GM23248 (cell line): ENCODE measurements around the gene CEP295NL. TPM values are rescaled to one million over a fixed set of nuclear protein-coding genes. Genes with fewer than 3 reads are reported as not detected.

Experiments
- DNase-seq: peaks from one replicate; pipeline ENCODE4 v3.0.0-alpha.2; 2015
- H2AFZ ChIP-seq: fragments of 200-600 bp; sonication (generic); 2 replicates; pipeline ENCODE4 v1.6.1; 2016; ENCODE audit warnings: antibody characterized with exemption
- H3F3A ChIP-seq: fragments of 200-600 bp; sonication (generic); 2 replicates; pipeline ENCODE4 v1.6.1; 2016; ENCODE audit warnings: mild to moderate bottlenecking, antibody characterized with exemption, mixed run types; ENCODE audit not compliant: insufficient read depth
- H3K27ac ChIP-seq: fragments of 200-600 bp; sonication (generic); 2 replicates; pipeline ENCODE4 v1.5.1; 2016; ENCODE audit warnings: mild to moderate bottlenecking
- H3K27me3 ChIP-seq: fragments of 200-600 bp; sonication (generic); replicated peaks from 2 replicates; pipeline ENCODE4 v1.6.1; 2016; ENCODE audit warnings: mild to moderate bottlenecking; ENCODE audit not compliant: insufficient read depth
- H3K36me3 ChIP-seq: fragments of 200-600 bp; sonication (generic); 2 replicates; pipeline ENCODE4 v1.6.1; 2016; ENCODE audit warnings: low read depth, mild to moderate bottlenecking
- H3K4me1 ChIP-seq: fragments of 200-600 bp; sonication (generic); 2 replicates; pipeline ENCODE4 v1.6.1; 2016; ENCODE audit warnings: mild to moderate bottlenecking; ENCODE audit not compliant: insufficient read depth
- H3K4me2 ChIP-seq: fragments of 200-600 bp; sonication (generic); one replicate; pipeline ENCODE4 v1.6.1; 2016; ENCODE audit warnings: mild to moderate bottlenecking; ENCODE audit not compliant: unreplicated experiment
- H3K4me3 ChIP-seq: fragments of 200-600 bp; sonication (generic); 2 replicates; pipeline ENCODE4 v1.5.1; 2016; ENCODE audit warnings: mild to moderate bottlenecking
- H3K79me2 ChIP-seq: fragments of 200-600 bp; sonication (generic); 2 replicates; pipeline ENCODE4 v1.6.1; 2016; ENCODE audit warnings: mild to moderate bottlenecking; ENCODE audit not compliant: insufficient read depth
- H3K9ac ChIP-seq: fragments of 200-600 bp; sonication (generic); 2 replicates; pipeline ENCODE4 v1.6.1; 2016; ENCODE audit warnings: mild to moderate bottlenecking
- H3K9me2 ChIP-seq: fragments of 200-600 bp; sonication (generic); 2 replicates; pipeline ENCODE4 v1.6.1; 2016; ENCODE audit warnings: mixed run types, mild to moderate bottlenecking, moderate library complexity; ENCODE audit not compliant: insufficient read depth
- H3K9me3 ChIP-seq: fragments of 200-600 bp; sonication (generic); one replicate; pipeline ENCODE4 v1.6.1; 2017; ENCODE audit warnings: low read depth
- H4K20me1 ChIP-seq: fragments of 200-600 bp; sonication (generic); 2 replicates; pipeline ENCODE4 v1.6.0; 2016; ENCODE audit not compliant: insufficient read depth
- EZH2 ChIP-seq: fragments of 200-600 bp; sonication (generic); IDR thresholded peaks from 2 replicates; pipeline ENCODE4 v1.6.1; 2018; ENCODE audit warnings: antibody characterized with exemption, mild to moderate bottlenecking; ENCODE audit not compliant: insufficient read depth, poor library complexity, severe bottlenecking
- EZH2phosphoT487 ChIP-seq: fragments of 200-600 bp; sonication (generic); IDR thresholded peaks from 2 replicates; pipeline ENCODE4 v1.6.1; 2018; ENCODE audit warnings: antibody characterized with exemption, moderate library complexity, mild to moderate bottlenecking, low read depth; ENCODE audit not compliant: insufficient read depth
- WGBS, 2 experiments: methylation state at CpG; one replicate each; pipeline ENCODE4 v1.1.6; 2015 to 2017; ENCODE audit warnings: low lambda C conversion rate in 2 of 2, low coverage in 1 of 2; ENCODE audit errors: missing lambda C conversion rate in 2 of 2; 5-methylcytosine and 5-hydroxymethylcytosine counted together
- in situ Hi-C: fragments of 300-500 bp; cut with MboI; formaldehyde crosslinking; loops from 2 replicates; pipeline ENCODE4 v1.15.0; 2020
- polyA plus RNA-seq: library from polyadenylated mRNA; unstranded; fragments of >200 nt; fragmentation: Nextera tagmentation; extraction: Ambion mirVana; gene quantifications from 2 replicates; pipeline ENCODE4 v1.2.1, GENCODE V29; 2016
- total RNA-seq: library from RNA; depleted of rRNA; stranded (reverse); fragments of >200 nt; shearing (Covaris generic); gene quantifications from 2 replicates; pipeline ENCODE4 v1.2.3, GENCODE V29; 2014

Gene CEP295NL
- total and polyA plus RNA-seq, 2 experiments from 2014 or later = 0.11 to 0.14 TPM

DNA sequence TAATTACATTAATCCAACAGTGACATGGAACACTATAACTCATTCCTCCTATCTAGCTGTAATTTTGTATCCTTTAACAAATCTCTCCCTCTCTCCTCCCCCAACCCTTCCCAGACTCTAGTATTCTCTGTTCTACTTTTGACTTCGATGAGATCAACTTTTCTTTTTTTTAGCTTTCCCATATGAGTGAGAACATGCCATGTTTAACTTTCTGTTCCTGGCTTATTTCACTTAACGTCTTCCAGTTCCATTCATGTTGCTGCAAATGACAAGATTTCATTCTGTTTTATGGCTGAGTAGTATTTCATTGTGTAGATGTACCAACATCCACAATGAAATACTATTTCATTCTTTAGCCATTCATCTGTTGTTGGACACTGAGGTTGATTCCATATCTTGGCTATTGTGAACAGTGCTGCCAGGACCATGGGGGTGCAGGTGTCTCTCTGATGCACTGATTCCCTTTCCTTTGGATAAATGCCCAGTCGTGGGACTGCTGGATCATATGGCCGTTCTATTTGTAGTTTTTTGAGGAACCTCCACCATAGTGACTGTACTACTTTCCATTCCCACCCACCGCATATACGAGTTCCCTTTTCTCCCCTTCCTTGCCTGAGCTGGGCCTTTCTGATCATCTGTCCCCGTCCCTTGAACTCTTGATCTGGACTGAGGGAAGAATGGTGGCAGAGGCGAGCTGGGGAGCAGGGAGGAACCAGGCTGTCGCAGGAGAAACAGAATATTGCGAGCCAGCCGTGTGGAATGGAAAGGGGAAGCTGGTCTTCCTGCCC is 7.7 kb upstream of the CEP295NL start:
- Histone ChIP-seq H3K9me2 (no peaks in the 10 kb centered on the region), H3K9ac (no peak overlapping the region), H3F3A (peaks cover 21% of the 10 kb centered on the region), H2AFZ (no peak overlapping the region), H3K27me3 (no peaks in the 10 kb centered on the region), H3K4me1 (peaks cover 6% of the 10 kb centered on the region; the same call in 1 of the 2 replicates), H3K27ac (no peak overlapping the region), H3K9me3 (no peaks in the 10 kb centered on the region), H3K36me3 (no peaks in the 10 kb centered on the region), H3K79me2 (peaks cover 100% of the 10 kb centered on the region), H3K4me3 (no peak overlapping the region), H3K4me2 (no peak overlapping the region), H4K20me1 (peaks cover 25% of the 10 kb centered on the region)
- WGBS, 2 experiments = 77% methylated on average over 11 of the region's 11 CpGs
- TF ChIP-seq EZH2 (no peak), EZH2phosphoT487 (no peak)
- in situ Hi-C loops = no loop called here
- DNase-seq = no peak

DNA sequence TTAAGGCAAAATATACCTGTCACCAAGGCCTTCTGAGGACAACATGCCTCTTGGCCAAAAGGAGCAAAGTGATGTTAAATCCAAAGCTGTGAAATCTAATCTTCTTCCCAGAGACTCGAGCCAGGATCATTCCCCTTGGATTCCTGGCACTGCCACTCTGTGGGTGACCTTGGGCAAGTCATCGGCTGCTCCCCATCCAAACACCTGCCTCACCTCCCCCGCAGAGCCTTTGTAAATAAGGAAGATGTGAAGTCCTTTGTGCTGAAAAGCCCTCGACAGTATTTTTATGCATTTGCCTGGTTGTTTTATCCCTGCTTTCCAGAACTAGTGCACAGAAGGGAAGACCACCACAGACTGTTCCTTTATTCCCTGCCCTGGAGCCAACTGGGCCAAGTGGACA is 5.4 kb upstream of the CEP295NL start:
- Histone ChIP-seq H3K4me3 (no peak overlapping the region), H3F3A (peaks cover 7% of the 10 kb centered on the region; the same call in 1 of the 2 replicates), H4K20me1 (peaks cover 29% of the 10 kb centered on the region), H3K9me2 (no peaks in the 10 kb centered on the region), H3K4me1 (no peaks in the 10 kb centered on the region; the same call in 1 of the 2 replicates), H2AFZ (no peak overlapping the region), H3K27ac (no peak overlapping the region), H3K9me3 (no peaks in the 10 kb centered on the region), H3K27me3 (no peaks in the 10 kb centered on the region), H3K9ac (no peak overlapping the region), H3K4me2 (no peak overlapping the region), H3K79me2 (peaks cover 100% of the 10 kb centered on the region), H3K36me3 (peaks cover 7% of the 10 kb centered on the region; the same call in 1 of the 2 replicates)
- 53 to 62% methylated on average over 4 of the region's 4 CpGs for WGBS, 2 experiments
- TF ChIP-seq EZH2 (no peak), EZH2phosphoT487 (no peak)
- in situ Hi-C loops = no loop called here
- DNase-seq = no peak

DNA sequence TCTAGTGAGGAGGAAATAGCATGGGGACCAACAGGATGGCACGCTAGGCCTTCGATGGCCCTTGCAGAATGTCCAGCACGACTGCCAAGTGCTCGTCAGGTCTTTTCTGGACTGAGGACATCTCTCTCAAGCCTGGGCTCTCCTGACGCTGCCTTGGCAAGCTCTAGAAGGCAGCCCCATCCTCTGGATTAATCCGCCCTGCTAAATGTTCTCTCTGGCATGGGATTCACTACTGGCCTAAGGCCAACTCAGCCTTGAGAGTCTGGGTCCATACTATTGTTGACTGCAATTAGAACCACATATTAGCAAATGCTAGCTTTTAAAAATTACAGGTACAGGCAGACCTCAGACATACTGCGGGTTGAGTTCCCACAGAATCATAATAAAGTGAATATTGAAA is 2.5 kb upstream of the CEP295NL start:
- Histone ChIP-seq H3F3A (peaks cover 1% of the 10 kb centered on the region; the same call in 1 of the 2 replicates), H3K36me3 (peaks cover 15% of the 10 kb centered on the region; the same call in 1 of the 2 replicates), H3K79me2 (peaks cover 100% of the 10 kb centered on the region), H3K9me2 (no peaks in the 10 kb centered on the region), H2AFZ (no peak overlapping the region), H3K4me1 (no peaks in the 10 kb centered on the region; the same call in 1 of the 2 replicates), H3K4me3 (no peak overlapping the region), H3K27me3 (no peaks in the 10 kb centered on the region), H3K4me2 (no peak overlapping the region), H3K9me3 (no peaks in the 10 kb centered on the region), H4K20me1 (peaks cover 29% of the 10 kb centered on the region), H3K9ac (no peak overlapping the region), H3K27ac (no peak overlapping the region)
- 89 to 94% methylated on average over 7 of the region's 7 CpGs for WGBS, 2 experiments
- in situ Hi-C loops = no loop called here
- TF ChIP-seq EZH2 = no peak
- TF ChIP-seq EZH2phosphoT487 = no peak
- no peak for DNase-seq

DNA sequence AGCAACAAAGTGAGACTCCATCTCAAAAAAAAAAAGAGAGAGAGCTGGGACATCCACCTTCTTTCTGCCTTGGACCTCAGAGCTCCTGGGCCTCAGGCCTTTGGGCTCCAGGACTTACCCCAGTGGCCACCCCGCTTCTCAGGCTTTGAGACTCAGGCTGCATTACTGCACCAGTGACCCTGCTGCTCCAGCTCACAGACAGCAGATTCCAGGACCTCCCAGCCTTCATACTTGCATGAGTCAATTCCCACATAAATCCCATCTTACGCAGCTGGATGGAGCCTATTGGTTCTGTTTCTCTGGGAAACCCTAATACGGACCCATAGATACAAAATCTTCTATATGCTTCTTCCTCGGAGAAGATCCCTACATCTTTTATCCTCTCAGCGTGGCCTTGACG is 2.1 kb upstream of the CEP295NL start:
- WGBS, 2 experiments = 93 to 95% methylated on average over 6 of the region's 6 CpGs
- in situ Hi-C loops = no loop called here
- Histone ChIP-seq H3K4me1 (no peaks in the 10 kb centered on the region; the same call in 1 of the 2 replicates), H2AFZ (no peak overlapping the region), H3F3A (no peaks in the 10 kb centered on the region), H3K9ac (no peak overlapping the region), H4K20me1 (peaks cover 29% of the 10 kb centered on the region), H3K27ac (no peak overlapping the region), H3K4me2 (no peak overlapping the region), H3K9me2 (no peaks in the 10 kb centered on the region), H3K36me3 (peaks cover 17% of the 10 kb centered on the region; the same call in 1 of the 2 replicates), H3K27me3 (no peaks in the 10 kb centered on the region), H3K9me3 (no peaks in the 10 kb centered on the region), H3K79me2 (peaks cover 100% of the 10 kb centered on the region), H3K4me3 (no peak overlapping the region)
- no peak for TF ChIP-seq EZH2phosphoT487
- DNase-seq = no peak
